T-helper 1 cell treated with Interleukin-12 subunit alpha and Interleukin-12 subunit beta and Interleukin-4 antibody, amounts not matched to agents 30 μg/mL and 1 μg/mL, for 36 hours (primary cell): ENCODE data around the gene MS4A18.
"Not testable (repeated sequence)": the region's sequence is repeated elsewhere in the genome, so short reads cannot be mapped to it uniquely, and the experiment has no call there.

Experiments used
- H3K27ac Mint-ChIP-seq: one replicate; pipeline ENCODE4 v1.8.0; 2021; ENCODE audit warnings: mild to moderate bottlenecking, mixed read lengths
- H3K27me3 Mint-ChIP-seq: one replicate; pipeline ENCODE4 v1.8.0; 2021; ENCODE audit warnings: low read depth, mixed read lengths
- H3K36me3 Mint-ChIP-seq: one replicate; pipeline ENCODE4 v1.8.0; 2021; ENCODE audit warnings: low read depth, mixed read lengths
- H3K4me1 Mint-ChIP-seq: one replicate; pipeline ENCODE4 v1.8.0; 2021; ENCODE audit warnings: low read depth, mixed read lengths
- H3K4me3 Mint-ChIP-seq: one replicate; pipeline ENCODE4 v1.8.0; 2021; ENCODE audit warnings: mild to moderate bottlenecking, moderate library complexity, mixed read lengths
- H3K9me3 Mint-ChIP-seq: one replicate; pipeline ENCODE4 v1.8.0; 2021; ENCODE audit warnings: mixed read lengths

MS4A18 gene

DNA sequence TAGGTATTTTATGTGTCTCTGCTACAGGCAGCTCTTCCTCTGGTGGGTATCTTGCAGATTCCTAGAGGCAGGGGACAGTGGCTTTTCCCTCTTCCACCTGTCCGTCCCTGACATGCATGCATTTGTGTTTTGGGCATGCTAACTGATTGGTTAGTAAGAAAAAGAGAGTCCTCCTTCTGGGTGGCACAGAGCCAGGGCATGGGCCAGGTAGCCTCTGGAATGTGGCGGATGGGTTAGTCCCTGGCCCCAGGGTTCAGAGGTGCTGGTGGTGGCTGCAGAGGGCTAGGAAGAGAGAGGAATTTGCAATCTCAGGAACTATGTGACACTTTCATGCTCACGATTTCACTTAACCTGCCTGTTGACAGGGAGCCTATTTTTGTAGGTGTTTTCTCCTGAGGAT lies 26.4 kb downstream of the MS4A18 start:
- no peak overlapping the region for H3K27ac Mint-ChIP-seq
- no peaks in the 10 kb centered on the region for H3K36me3 Mint-ChIP-seq
- peaks cover 5% of the 10 kb centered on the region for H3K9me3 Mint-ChIP-seq
- no peaks in the 10 kb centered on the region for H3K4me1 Mint-ChIP-seq
- H3K27me3 Mint-ChIP-seq: no peaks in the 10 kb centered on the region
- no peak overlapping the region for H3K4me3 Mint-ChIP-seq

DNA sequence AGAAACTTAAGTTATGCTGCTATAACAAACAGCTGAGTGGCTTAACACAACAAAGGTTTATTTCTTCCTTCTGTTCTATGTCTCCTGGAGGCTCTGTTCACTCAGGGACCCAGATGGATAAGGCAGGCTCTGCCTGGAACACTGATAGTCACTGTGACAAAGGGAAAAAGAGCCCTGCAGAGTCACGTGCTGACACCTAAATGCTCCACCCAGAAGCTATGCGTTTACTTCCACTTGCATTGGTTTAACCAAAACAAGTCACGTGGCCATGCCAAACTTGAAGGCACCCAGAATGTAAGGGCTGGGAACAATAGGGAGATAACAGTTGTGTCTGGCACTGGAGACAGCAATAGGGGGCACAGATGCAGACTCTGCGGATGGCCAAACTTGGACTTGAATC lies 28.8 kb downstream of the MS4A18 start:
- Mint-ChIP-seq H3K4me1 (no peaks in the 10 kb centered on the region), H3K36me3 (no peaks in the 10 kb centered on the region), H3K27me3 (peaks cover 3% of the 10 kb centered on the region), H3K9me3 (no peaks in the 10 kb centered on the region), H3K27ac (no peak overlapping the region), H3K4me3 (no peak overlapping the region)

DNA sequence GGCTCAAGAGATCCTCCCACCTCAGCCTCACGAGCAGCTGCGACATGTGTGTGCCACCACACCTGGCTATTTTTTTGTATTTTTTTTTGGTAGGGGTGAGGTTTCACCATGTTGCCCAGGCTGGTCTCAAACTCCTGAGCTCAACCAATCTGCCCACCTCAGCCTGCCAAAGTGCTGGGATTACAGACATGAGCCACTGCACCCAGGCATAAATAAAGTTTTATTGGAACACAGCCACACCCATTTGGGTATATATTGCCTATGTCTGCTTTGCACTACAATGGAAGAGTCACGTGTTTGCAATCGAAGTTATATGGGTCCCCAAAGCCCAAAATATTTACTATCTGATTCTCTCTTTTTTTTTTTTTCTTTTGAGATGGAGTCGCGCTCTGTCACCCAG lies 30.4 kb downstream of the MS4A18 start:
- peaks cover 17% of the 10 kb centered on the region for H3K27me3 Mint-ChIP-seq
- no peak overlapping the region for H3K27ac Mint-ChIP-seq

DNA sequence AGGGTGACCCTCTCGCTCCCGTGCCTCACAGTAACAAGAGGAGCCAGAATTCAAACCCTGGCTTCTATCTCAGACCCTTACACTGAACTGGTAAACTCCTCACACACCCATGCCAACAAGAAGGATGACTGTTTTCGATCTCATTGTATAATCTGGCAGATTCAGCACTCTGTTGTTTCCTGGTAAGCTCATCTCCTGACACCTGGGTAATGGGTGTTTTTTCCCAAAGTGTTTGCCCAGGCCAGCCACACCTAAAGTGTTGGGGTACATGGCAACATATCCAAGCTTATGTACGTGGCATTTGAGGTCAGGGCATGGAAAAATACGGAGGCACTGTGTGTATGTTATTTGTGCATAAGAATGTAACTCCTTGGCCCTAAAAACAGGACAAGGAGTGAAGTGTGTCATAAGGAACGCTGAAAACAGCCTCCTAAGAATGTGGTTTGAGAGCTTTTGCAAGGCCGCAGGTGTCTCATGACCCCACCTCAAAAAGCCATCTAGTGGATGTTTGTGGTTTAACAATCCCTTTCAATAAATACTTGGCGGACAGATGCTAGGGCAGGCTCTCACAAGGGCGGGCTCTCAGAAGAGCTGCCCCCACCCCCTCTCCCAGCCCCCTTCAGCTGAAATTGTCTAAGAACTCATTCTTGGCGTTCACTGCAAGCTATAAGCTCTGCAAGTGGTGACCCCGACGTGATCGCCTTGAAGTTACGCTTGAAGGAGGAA lies 31.9 kb downstream of the MS4A18 start, which contains the start of gene MS4A15:
Gene MS4A15, plus strand, starts transcription at position 561 of the 726 bp plus-strand sequence. CDS start 6,867 bp downstream, outside the sequence.
- H3K4me3 Mint-ChIP-seq: no peak within 1 kb of the TSS
- no peaks in the 10 kb centered on the region for H3K36me3 Mint-ChIP-seq
- H3K27ac Mint-ChIP-seq: no peak within 1 kb of the TSS
- H3K4me1 Mint-ChIP-seq: no peaks in the 10 kb centered on the region
- H3K9me3 Mint-ChIP-seq: no peaks in the 10 kb centered on the region
- peaks cover 33% of the 10 kb centered on the region for H3K27me3 Mint-ChIP-seq

More for the DNA sequence above, 30.4 kb downstream of the MS4A18 start:
- H3K36me3 Mint-ChIP-seq: no peaks in the 10 kb centered on the region
- H3K4me1 Mint-ChIP-seq: no peaks in the 10 kb centered on the region
- H3K4me3 Mint-ChIP-seq: no peak overlapping the region
- no peaks in the 10 kb centered on the region for H3K9me3 Mint-ChIP-seq

DNA sequence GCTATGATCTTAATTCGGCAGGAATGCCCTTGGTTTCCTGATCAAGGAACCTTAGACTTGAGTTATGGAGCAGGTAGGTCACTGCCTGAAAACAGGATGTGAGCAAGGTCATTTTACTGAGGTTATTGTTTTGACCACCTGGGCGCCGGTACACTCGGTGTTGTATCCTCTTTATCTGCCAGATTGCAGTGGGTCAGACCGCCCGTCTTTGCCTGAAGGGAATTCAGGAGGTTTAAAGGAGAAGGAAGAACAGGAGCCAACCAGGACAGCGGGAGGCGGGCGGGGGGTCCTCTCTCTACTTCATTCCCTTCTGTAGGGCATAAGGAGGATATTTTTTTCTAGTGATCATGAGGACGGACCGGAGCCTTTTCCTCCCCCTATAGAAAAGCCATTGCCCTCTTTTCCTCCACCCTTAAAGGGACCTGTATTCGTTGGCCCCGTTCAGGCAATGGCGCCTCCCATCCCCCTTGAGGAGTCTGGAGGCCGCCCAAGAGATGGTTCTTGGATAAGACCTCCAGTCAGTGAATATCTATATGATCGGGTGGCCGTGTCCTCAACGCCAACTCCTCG lies 32.8 kb downstream of the MS4A18 start:
- H3K4me3 Mint-ChIP-seq: no peak overlapping the region
- H3K4me1 Mint-ChIP-seq: no peaks in the 10 kb centered on the region
- no peaks in the 10 kb centered on the region for H3K9me3 Mint-ChIP-seq
- no peaks in the 10 kb centered on the region for H3K36me3 Mint-ChIP-seq
- H3K27me3 Mint-ChIP-seq: peaks cover 38% of the 10 kb centered on the region
- no peak overlapping the region for H3K27ac Mint-ChIP-seq

DNA sequence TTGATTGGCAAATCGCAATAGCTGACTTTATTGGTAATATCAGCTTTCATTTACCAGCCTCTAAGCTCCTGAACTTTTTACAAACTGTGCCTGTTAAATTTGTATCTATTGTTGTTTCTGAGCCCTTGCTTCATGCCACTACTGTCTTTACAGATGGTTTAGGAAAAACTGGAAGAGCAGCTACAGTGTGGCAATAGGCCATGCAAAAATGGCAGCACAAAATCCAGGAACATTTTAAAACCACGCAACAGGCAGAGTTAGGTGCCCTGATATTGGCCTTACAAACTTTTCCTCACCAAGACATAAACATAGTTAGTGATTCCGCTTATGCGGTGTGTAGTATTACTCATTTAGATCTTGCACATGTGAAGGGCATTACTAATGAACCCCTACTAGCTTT lies 34.2 kb downstream of the MS4A18 start:
- not testable (repeated sequence) for H3K27ac Mint-ChIP-seq, H3K4me3 Mint-ChIP-seq, H3K9me3 Mint-ChIP-seq, H3K36me3 Mint-ChIP-seq, H3K4me1 Mint-ChIP-seq
- H3K27me3 Mint-ChIP-seq: peaks cover 38% of the 10 kb centered on the region

DNA sequence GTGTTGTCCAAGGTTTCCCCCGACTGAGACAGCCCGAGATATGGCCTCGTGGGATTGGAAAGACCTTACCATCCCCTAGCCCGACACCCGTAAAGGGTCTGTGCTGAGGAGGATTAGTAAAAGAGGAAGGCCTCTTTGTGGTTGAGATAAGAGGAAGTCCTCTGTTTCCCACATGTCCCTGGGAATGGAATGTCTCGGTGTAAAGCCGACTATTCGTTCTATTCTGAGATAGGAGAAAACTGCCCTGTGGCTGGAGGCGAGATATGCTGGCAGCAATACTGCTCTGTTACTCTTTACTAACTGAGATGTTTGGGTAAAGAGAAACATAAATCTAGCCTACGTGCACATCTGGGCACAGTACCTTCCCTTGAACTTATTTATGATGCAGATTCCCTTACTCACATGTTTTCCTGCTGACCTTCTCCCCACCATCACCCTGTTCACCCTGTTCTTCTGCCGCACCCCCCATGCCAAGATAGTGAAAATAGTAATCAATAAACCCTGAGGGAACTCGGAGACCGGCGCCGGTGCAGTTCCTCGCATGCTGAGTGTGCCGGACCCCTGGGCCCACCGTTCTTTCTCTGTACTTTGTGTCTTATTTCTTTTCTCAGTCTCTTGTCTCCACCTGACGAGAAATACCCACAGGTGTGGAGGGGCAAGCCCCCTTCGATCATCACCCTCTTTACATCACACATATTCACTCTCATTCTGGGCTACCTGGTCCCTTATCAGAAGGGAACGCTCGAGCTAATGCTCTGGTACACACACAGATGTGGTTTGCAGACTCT lies 35.1 kb downstream of the MS4A18 start:
- H3K27me3 Mint-ChIP-seq: peaks cover 38% of the 10 kb centered on the region
- not testable (repeated sequence) for H3K36me3 Mint-ChIP-seq, H3K27ac Mint-ChIP-seq, H3K4me3 Mint-ChIP-seq, H3K9me3 Mint-ChIP-seq, H3K4me1 Mint-ChIP-seq

DNA sequence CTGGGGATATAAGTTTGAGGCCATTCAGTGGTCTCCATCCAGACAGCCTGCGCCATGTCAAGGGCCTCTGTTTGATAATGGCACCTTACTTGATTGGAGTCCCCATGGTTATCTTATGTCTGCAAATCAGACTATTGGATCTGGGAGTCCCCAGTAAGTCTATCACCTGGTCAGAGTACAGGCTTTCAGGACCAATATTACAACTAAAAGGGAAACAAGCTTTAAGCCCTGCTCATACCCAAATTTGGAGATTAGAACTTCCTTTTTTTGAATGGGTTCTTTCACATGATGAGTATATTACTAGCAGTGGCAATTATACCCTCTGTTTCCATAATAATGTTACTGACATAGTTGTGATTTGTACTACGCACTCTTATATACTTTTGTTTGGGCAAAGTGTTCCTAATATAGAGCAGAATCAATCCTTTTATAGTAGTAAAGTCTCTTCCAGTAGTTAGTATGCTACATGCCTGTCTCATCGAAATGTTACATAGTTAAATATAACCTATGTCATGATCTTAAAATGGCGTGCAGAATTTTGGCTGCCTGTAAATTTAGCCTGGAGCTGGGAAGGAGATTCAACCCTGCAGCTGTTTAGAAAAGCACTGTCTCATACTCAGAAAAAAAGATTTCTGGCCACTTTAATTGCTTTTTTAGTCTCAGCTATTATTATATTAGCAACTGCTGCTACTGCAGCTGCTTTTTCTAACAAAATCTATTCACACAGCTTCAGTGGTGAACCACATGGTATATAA lies 37.1 kb downstream of the MS4A18 start:
- no peak overlapping the region for H3K27ac Mint-ChIP-seq
- H3K4me1 Mint-ChIP-seq: no peaks in the 10 kb centered on the region
- H3K4me3 Mint-ChIP-seq: no peak overlapping the region
- H3K27me3 Mint-ChIP-seq: peaks cover 38% of the 10 kb centered on the region
- H3K36me3 Mint-ChIP-seq: no peaks in the 10 kb centered on the region
- no peaks in the 10 kb centered on the region for H3K9me3 Mint-ChIP-seq

DNA sequence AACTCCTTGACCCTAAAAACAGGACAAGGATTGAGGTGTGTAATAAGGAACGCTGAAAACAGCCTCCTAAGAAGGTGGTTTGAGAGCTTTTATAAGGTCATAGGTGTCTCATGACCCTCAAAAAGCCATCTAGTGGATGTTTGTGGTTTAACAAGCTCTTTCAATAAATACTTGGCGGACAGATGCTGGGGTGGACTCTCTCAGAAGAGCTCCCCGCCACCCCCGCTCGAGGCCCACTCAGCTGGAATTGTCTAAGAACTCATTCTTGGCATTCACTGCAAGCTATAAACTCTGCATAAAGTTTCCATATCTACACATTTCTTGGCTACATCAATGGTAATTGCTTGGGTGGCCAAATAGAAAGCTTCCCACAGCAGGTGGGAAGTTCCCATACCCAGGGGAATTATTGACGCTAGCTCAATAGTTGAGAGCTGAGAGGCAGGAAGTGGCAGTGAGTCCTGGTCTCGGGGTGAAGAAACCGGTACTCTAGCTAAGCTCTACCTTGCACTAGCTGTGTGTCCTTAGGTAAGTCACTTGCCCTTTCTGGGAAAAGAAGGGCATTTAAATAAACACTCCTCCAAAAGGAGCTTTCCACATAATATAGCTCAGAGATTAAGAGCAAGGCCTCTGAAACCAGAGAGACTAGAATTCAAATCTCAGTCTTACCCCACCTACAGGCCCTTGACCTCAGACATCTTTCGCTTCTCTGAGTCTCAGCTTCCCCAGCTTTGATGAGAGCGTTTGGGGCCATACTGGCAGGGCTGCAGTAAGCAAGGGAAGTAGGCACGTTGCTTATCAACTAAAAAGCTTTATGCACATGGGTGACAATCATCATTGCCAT lies 38.6 kb downstream of the MS4A18 start:
- H3K27me3 Mint-ChIP-seq: peaks cover 39% of the 10 kb centered on the region

DNA sequence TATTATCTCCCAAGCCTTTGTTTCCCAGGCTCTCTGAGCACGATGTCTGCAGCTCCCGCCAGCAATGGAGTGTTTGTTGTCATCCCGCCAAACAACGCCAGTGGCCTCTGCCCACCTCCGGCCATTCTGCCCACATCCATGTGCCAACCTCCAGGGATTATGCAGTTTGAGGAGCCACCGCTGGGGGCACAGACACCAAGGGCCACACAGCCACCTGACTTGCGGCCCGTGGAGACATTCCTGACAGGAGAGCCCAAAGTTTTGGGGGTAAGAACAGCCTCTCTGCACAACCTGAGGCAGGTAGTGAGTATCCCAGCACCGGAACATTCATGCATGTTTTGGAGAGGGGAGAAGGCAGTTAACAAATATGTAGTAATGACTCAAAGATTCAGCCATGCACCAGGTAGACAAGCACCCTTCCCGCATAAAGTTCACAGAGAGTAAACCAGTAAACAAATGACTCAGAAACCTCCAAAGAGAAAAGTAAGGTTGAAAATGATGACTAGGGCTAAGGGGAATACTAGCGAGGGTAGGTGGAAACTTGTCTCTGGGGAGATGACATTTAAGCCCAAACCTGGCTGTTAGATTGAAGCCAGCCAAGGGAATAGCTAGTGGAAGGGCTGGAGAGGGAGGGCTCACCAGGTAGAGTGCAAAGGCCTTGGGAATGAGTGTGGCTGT lies 39.3 kb downstream of the MS4A18 start:
- Mint-ChIP-seq H3K4me3 (no peak overlapping the region), H3K27me3 (peaks cover 36% of the 10 kb centered on the region), H3K36me3 (no peaks in the 10 kb centered on the region), H3K9me3 (no peaks in the 10 kb centered on the region), H3K27ac (no peak overlapping the region), H3K4me1 (no peaks in the 10 kb centered on the region)

More for the DNA sequence above, 38.6 kb downstream of the MS4A18 start:
- Mint-ChIP-seq H3K4me1 (no peaks in the 10 kb centered on the region), H3K27ac (no peak overlapping the region), H3K36me3 (no peaks in the 10 kb centered on the region), H3K4me3 (no peak overlapping the region), H3K9me3 (no peaks in the 10 kb centered on the region)

DNA sequence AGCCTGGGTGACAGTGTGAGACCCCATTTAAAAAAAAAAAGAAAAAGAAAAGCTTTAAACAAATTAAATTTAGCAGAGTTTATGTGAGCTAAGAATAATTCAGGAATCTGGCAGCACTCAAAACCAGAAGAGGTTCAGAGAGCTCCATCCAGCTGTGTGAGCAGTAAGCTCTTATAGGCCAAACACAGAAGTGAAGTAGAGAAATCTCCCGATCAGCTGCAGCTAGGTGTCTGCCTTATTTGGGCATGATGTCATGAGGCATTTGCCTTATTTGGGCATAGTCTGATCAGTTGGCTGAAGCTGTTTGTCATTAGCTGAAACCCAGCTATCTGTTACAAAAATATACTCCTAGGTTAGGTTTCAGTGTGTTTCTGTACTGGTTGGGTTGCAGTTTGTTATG lies 40.4 kb downstream of the MS4A18 start:
- H3K9me3 Mint-ChIP-seq: no peaks in the 10 kb centered on the region
- no peak overlapping the region for H3K27ac Mint-ChIP-seq
- H3K4me1 Mint-ChIP-seq: no peaks in the 10 kb centered on the region
- no peaks in the 10 kb centered on the region for H3K36me3 Mint-ChIP-seq
- peaks cover 25% of the 10 kb centered on the region for H3K27me3 Mint-ChIP-seq
- H3K4me3 Mint-ChIP-seq: no peak overlapping the region

DNA sequence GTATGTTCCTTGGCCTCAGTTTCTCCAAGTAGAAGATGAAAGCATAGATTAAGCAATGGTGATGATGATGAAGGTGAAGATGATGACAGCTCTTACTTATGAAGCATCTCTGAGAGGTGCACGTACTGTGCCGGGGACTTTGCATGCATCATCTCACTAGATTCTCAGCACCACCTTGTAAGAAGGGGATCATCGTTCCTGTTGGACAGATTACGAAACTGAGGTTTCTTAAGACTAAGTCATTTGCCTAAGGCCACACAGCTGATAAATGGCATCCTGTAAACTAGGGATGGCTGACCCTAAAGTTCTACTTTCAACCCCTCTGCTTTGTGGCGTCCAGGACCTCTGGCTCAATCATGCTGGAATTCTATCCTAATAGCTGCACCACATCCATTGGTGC lies 40.8 kb downstream of the MS4A18 start:
- Mint-ChIP-seq H3K27ac (no peak overlapping the region), H3K4me3 (no peak overlapping the region), H3K9me3 (no peaks in the 10 kb centered on the region), H3K27me3 (peaks cover 20% of the 10 kb centered on the region), H3K36me3 (no peaks in the 10 kb centered on the region), H3K4me1 (no peaks in the 10 kb centered on the region)

DNA sequence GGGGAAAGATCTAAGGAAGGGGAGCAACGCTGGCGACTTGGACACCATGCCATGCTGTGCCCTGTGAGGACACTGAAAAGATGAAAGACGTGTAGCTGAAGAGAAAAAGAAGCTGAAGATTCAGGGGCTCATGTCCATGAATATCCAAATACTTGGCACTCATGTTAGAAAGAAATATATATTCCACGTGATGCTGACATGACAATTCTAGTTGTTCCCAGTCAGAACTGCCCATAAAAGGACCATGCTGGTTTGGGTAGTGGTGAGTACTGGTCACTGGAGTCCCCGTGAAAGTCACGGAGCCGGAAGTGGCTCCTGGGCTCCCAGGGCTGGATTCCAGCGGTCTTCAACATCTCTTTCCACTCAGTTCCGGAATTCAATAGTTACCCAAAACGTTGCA lies 42.0 kb downstream of the MS4A18 start:
- Mint-ChIP-seq H3K36me3 (no peaks in the 10 kb centered on the region), H3K9me3 (no peaks in the 10 kb centered on the region), H3K27ac (no peak overlapping the region), H3K4me1 (no peaks in the 10 kb centered on the region), H3K27me3 (peaks cover 8% of the 10 kb centered on the region), H3K4me3 (no peak overlapping the region)
